Right renal pelvis (tissue), 4 donors: ENCODE measurements around the gene EML4. TPM values are rescaled to one million over a fixed set of nuclear protein-coding genes. Genes with fewer than 3 reads are reported as not detected.
"Not testable (repeated sequence)": the region's sequence is repeated elsewhere in the genome, so short reads cannot be mapped to it uniquely, and the experiment has no call there.

Experiments
- DNase-seq, 4 donors: peaks; one replicate each; pipeline ENCODE4 v3.0.0-alpha.2; 2013; ENCODE audit warnings: low read depth in 4 of 4, low spot score in 3 of 4, missing footprints in 1 of 4
- polyA plus RNA-seq, 4 donors: library from polyadenylated mRNA; unstranded; fragments of 120-200 nt; gene quantifications; one replicate each; pipeline ENCODE4 v1.2.1, GENCODE V29; 2013; ENCODE audit not compliant: insufficient read length in 4 of 4

The EML4 gene
- polyA plus RNA-seq, 4 donors = 91.4 to 124 (median 114) TPM

GRCh38 chr2:42169874-42170521 lies 845 bp downstream of the EML4 start:
- DNase-seq = no peak

GRCh38 chr2:42170619-42171395 lies 1.7 kb downstream of the EML4 start:
- no peak for DNase-seq

- DNase-seq = no peak
These were observed 2.3 kb downstream of the EML4 start for GRCh38 chr2:42171396-42171980.

- no peak for DNase-seq
These were observed 2.9 kb downstream of the EML4 start for GRCh38 chr2:42172020-42172419.

- DNase-seq = no peak
These were observed 3.4 kb downstream of the EML4 start for GRCh38 chr2:42172566-42172965.

- DNase-seq = not testable (repeated sequence)
These were observed 4.3 kb downstream of the EML4 start for GRCh38 chr2:42173467-42173866.

GRCh38 chr2:42176992-42177738 lies 8.0 kb downstream of the EML4 start:
- DNase-seq = no peak

GRCh38 chr2:42178335-42178734 lies 9.2 kb downstream of the EML4 start:
- DNase-seq = no peak

- DNase-seq = no peak
These were observed 11.1 kb downstream of the EML4 start for GRCh38 chr2:42180300-42180699.

- DNase-seq = no peak
These were observed 13.6 kb downstream of the EML4 start for GRCh38 chr2:42182654-42183308.

- no peak for DNase-seq
These were observed 14.6 kb downstream of the EML4 start for GRCh38 chr2:42183775-42184174.

- no peak for DNase-seq
These were observed 15.2 kb downstream of the EML4 start for GRCh38 chr2:42184346-42184745.

GRCh38 chr2:42185220-42185921 lies 16.2 kb downstream of the EML4 start:
- no peak for DNase-seq

GRCh38 chr2:42186366-42186765 lies 17.2 kb downstream of the EML4 start:
- DNase-seq = no peak

- no peak for DNase-seq
These were observed 17.9 kb downstream of the EML4 start for GRCh38 chr2:42186945-42187632.

GRCh38 chr2:42187886-42188285 lies 18.7 kb downstream of the EML4 start:
- no peak for DNase-seq

GRCh38 chr2:42189235-42189566 lies 20.0 kb downstream of the EML4 start:
- no peak for DNase-seq

- DNase-seq = no peak
These were observed 21.0 kb downstream of the EML4 start for GRCh38 chr2:42190191-42190590.

- DNase-seq = no peak
These were observed 22.3 kb downstream of the EML4 start for GRCh38 chr2:42191285-42192009.
